Endothelial cell of umbilical vein (primary cell): ENCODE data around the gene ZNF611. TPM values are rescaled to one million over a fixed set of nuclear protein-coding genes. Genes with fewer than 3 reads are reported as not detected.
"Not testable (repeated sequence)": the region's sequence is repeated elsewhere in the genome, so short reads cannot be mapped to it uniquely, and the experiment has no call there.

Source experiments
- BruUV-seq: library from RNA; stranded (reverse); fragments of 400-500 nt; replicated peaks from 2 replicates; lab custom pipeline; 2021; lab: Mats Ljungman, UMichigan
- CTCF ChIA-PET: fragments of 300-600, 350-600 bp; sonication (Branson Sonifier 250); formaldehyde crosslinking; loops from one replicate; lab custom pipeline; 2021; ENCODE audit warnings: antibody characterized with exemption, inconsistent platforms; lab: Charles Lee
- POLR2A ChIA-PET: fragments of 300-600, 350-600 bp; sonication (Branson Sonifier 250); formaldehyde crosslinking; loops from one replicate; lab custom pipeline; 2021; ENCODE audit warnings: antibody characterized with exemption, inconsistent platforms; lab: Charles Lee
- DNase-seq: peaks from one replicate; pipeline ENCODE4 v3.0.0-alpha.2; 2011; ENCODE audit warnings: low read depth, low spot score
- FAIRE-seq: peaks from 2 replicates; lab custom pipeline; 2011; peaks lifted over from hg19 to GRCh38; lab: Jason Lieb, UNC
- H2AFZ ChIP-seq: 2 replicates; pipeline ENCODE4 v1.6.0; 2012; ENCODE audit warnings: low read depth, low read length, control low read depth, inconsistent platforms
- H3K27ac ChIP-seq: 2 replicates; pipeline ENCODE4 v1.5.1; 2011; ENCODE audit warnings: low read depth, mild to moderate bottlenecking, control low read depth, low read length, moderate library complexity; ENCODE audit not compliant: insufficient read depth
- H3K27me3 ChIP-seq, 2 experiments: 2 replicates each; pipeline versions ENCODE4 v1.6.0 to v1.6.1; 2011; ENCODE audit warnings: low read length in 2 of 2, mixed read lengths in 1 of 2; ENCODE audit not compliant: control insufficient read depth in 2 of 2, insufficient read depth in 2 of 2
- H3K36me3 ChIP-seq, 2 experiments: 2 replicates in 1 of 2; 3 replicates in 1 of 2; pipeline ENCODE4 v1.5.1; 2011; ENCODE audit warnings: low read length in 2 of 2, mild to moderate bottlenecking in 1 of 2, moderate library complexity in 1 of 2; ENCODE audit not compliant: control insufficient read depth in 2 of 2, insufficient read depth in 2 of 2; ENCODE audit errors: extremely low read depth in 1 of 2
- H3K4me1 ChIP-seq: 3 replicates; pipeline ENCODE4 v1.5.1; 2011; ENCODE audit warnings: mild to moderate bottlenecking, low read length; ENCODE audit not compliant: control insufficient read depth, insufficient read depth; ENCODE audit errors: extremely low read depth
- H3K4me2 ChIP-seq: 2 replicates; pipeline ENCODE4 v1.6.1; 2011; ENCODE audit warnings: low read length, control low read depth, mixed read lengths; ENCODE audit not compliant: insufficient read depth
- H3K4me3 ChIP-seq, 3 experiments: fragments of 200-600 bp in 1 of 3; sonication (generic), shearing (Covaris generic) in 1 of 3; replicated peaks in 1 of 3; 2 replicates each; pipeline ENCODE4 v1.5.1; 2011 to 2016; ENCODE audit warnings: control low read depth in 3 of 3, low read length in 3 of 3, mild to moderate bottlenecking in 2 of 3, inconsistent platforms in 1 of 3, low read depth in 1 of 3, moderate library complexity in 1 of 3; ENCODE audit not compliant: insufficient read depth in 1 of 3
- H3K79me2 ChIP-seq: 2 replicates; pipeline ENCODE4 v1.6.0; 2012; ENCODE audit warnings: low read length, inconsistent platforms; ENCODE audit not compliant: control insufficient read depth, insufficient read depth
- H3K9ac ChIP-seq: replicated peaks from 2 replicates; pipeline ENCODE3; 2011; ENCODE audit warnings: low read length, control low read depth; ENCODE audit not compliant: insufficient read depth; ENCODE audit errors: extremely low read depth
- H3K9me1 ChIP-seq: replicated peaks from 3 replicates; pipeline ENCODE4 v1.6.0; 2011; ENCODE audit warnings: mild to moderate bottlenecking, low read length; ENCODE audit not compliant: control insufficient read depth, insufficient read depth; ENCODE audit errors: extremely low read depth
- H3K9me3 ChIP-seq: replicated peaks from 2 replicates; pipeline ENCODE4 v1.5.1; 2012; ENCODE audit warnings: low read length, inconsistent platforms; ENCODE audit not compliant: control insufficient read depth, insufficient read depth
- H4K20me1 ChIP-seq: replicated peaks from 2 replicates; pipeline ENCODE3; 2011; ENCODE audit warnings: mild to moderate bottlenecking, low read length; ENCODE audit not compliant: control insufficient read depth, insufficient read depth; ENCODE audit errors: extremely low read depth
- POLR2A ChIP-seq: IDR thresholded peaks from 2 replicates; pipeline ENCODE4 v1.6.1; 2012; ENCODE audit warnings: low read depth, mild to moderate bottlenecking, control low read depth, low read length
- dilution Hi-C: fragments of 300-500 bp; cut with MboI; formaldehyde crosslinking; loops from one replicate; pipeline ENCODE4 v1.15.0; 2019; ENCODE audit warnings: low sequenced_read_pairs; ENCODE audit not compliant: extremely low pct_ligation_motif_present
- intact Hi-C: fragments of 100-400 bp; cut with micrococcal nuclease; formaldehyde crosslinking; loops from one replicate; pipeline ENCODE4 v1.10.0; 2022
- polyA plus RNA-seq, 4 experiments: library from polyadenylated mRNA; depleted of rRNA in 3 of 4; stranded (reverse) in 3 of 4; unstranded in 1 of 4; fragments of >200 nt; gene quantifications; 2 replicates each; pipeline versions ENCODE4 v1.2.1 to v1.2.3, GENCODE V29; 2011 to 2012; ENCODE audit warnings: missing spikeins in 1 of 4
- total RNA-seq: library from RNA; stranded (reverse); gene quantifications from 2 replicates; pipeline ENCODE4 v1.2.3, GENCODE V29; 2021

Gene ZNF611
- total and polyA plus RNA-seq, 2 donors (not counting 3 experiments of a cell fraction or from before 2014, with no cell fraction given): 3.1 to 20.0 TPM

GRCh38 chr19:52685811-52686210 lies 49.0 kb downstream of the ZNF611 start:
- Histone ChIP-seq H3K4me2 (no peak overlapping the region), H3K9me1 (no peaks in the 10 kb centered on the region), H4K20me1 (no peaks in the 10 kb centered on the region), H3K79me2 (peaks cover 79% of the 10 kb centered on the region), H3K9ac (no peak overlapping the region), H2AFZ (no peak overlapping the region), H3K36me3 (peaks cover 0 to 3% of the 10 kb centered on the region in 2 experiments), H3K4me3 (no peak overlapping the region), H3K9me3 (no peaks in the 10 kb centered on the region), H3K27ac (no peak overlapping the region), H3K4me1 (peaks cover 5% of the 10 kb centered on the region), H3K27me3 (no peaks in the 10 kb centered on the region)
- dilution Hi-C loops: no loop called here
- intact Hi-C loops: no loop called here
- ChIA-PET CTCF (interaction anchor here (0.7 kb wide), 1 partner anchor 1264 kb away, joined by 3 read pairs; no protein-coding TSS in a partner anchor), POLR2A (no interaction called here)
- FAIRE-seq (no peak), DNase-seq (no peak)
- TF ChIP-seq POLR2A: no peak
- BruUV-seq: no TSS peak

- DNase-seq, H3K9me1 ChIP-seq, H4K20me1 ChIP-seq, H3K36me3 ChIP-seq, H3K4me2 ChIP-seq, dilution Hi-C loops, H3K4me3 ChIP-seq, BruUV-seq, H3K4me1 ChIP-seq, H3K9me3 ChIP-seq, H3K27ac ChIP-seq, intact Hi-C loops, H3K27me3 ChIP-seq, H3K9ac ChIP-seq, H2AFZ ChIP-seq, POLR2A ChIA-PET, CTCF ChIA-PET: not testable (repeated sequence)
- peaks cover 77% of the 10 kb centered on the region for H3K79me2 ChIP-seq
- peak; percentile 64 for FAIRE-seq
These were observed 53.6 kb downstream of the ZNF611 start for GRCh38 chr19:52681216-52681615.
